SK-N-SH (cell line): ENCODE data around the gene ARHGAP40. TPM values are rescaled to one million over a fixed set of nuclear protein-coding genes. Genes with fewer than 3 reads are reported as not detected.
A peak's percentile ranks its signal among the peaks of the same experiment; 100 is the strongest.

ENCODE experiments used
- CTCF ChIA-PET: fragments of 300-600, 350-600 bp; formaldehyde crosslinking; extraction: SDS; loops from one replicate; lab custom pipeline; 2021; lab: Yijun Ruan, JAX
- POLR2A ChIA-PET: fragments of 350-600 bp; sonication (Branson Sonifier 250); formaldehyde crosslinking; extraction: SDS; loops from one replicate; lab custom pipeline; 2020; ENCODE audit warnings: antibody characterized with exemption, inconsistent platforms; lab: Yijun Ruan, JAX
- DNase-seq: peaks from one replicate; pipeline ENCODE4 v3.0.0; 2012
- H2AFZ ChIP-seq: fragments of 200-600 bp; sonication (generic); 2 replicates; pipeline ENCODE4 v1.8.1; 2016; ENCODE audit warnings: antibody characterized with exemption, mild to moderate bottlenecking, low read depth
- H3F3A ChIP-seq: fragments of 200-600 bp; sonication (generic); replicated peaks from 2 replicates; pipeline ENCODE3; 2016; ENCODE audit warnings: antibody characterized with exemption, mild to moderate bottlenecking; ENCODE audit not compliant: insufficient read depth
- H3K27ac ChIP-seq, 2 experiments: fragments of 200-500 bp in 1 of 2; fragments of 200-600 bp in 1 of 2; sonication (Bioruptor generic) in 1 of 2; sonication (generic), shearing (Covaris generic) in 1 of 2; 2 replicates each; pipeline versions ENCODE4 v1.5.1 to v1.6.1; 2014 to 2016; ENCODE audit warnings: low read depth in 2 of 2, inconsistent platforms in 1 of 2, low read length in 1 of 2, mild to moderate bottlenecking in 1 of 2, mixed read lengths in 1 of 2
- H3K27me3 ChIP-seq: fragments of 200-600 bp; sonication (generic), shearing (Covaris generic); 2 replicates; pipeline ENCODE4 v1.6.1; 2016; ENCODE audit warnings: mixed run types; ENCODE audit not compliant: insufficient read depth
- H3K36me3 ChIP-seq, 2 experiments: fragments of 200-500 bp in 1 of 2; fragments of 200-600 bp in 1 of 2; sonication (Bioruptor generic) in 1 of 2; sonication (generic) in 1 of 2; replicated peaks in 1 of 2; 2 replicates each; pipeline versions ENCODE3 to v1.5.1; 2014 to 2016; ENCODE audit warnings: low read length in 1 of 2, mild to moderate bottlenecking in 1 of 2; ENCODE audit not compliant: insufficient read depth in 2 of 2, control insufficient read depth in 1 of 2
- H3K4me1 ChIP-seq, 2 experiments: fragments of 200-500 bp in 1 of 2; fragments of 200-600 bp in 1 of 2; sonication (Bioruptor generic) in 1 of 2; sonication (generic), shearing (Covaris generic) in 1 of 2; 2 replicates each; pipeline versions ENCODE4 v1.5.1 to v1.6.1; 2014 to 2016; ENCODE audit warnings: low read depth in 1 of 2, low read length in 1 of 2, mixed run types in 1 of 2; ENCODE audit not compliant: insufficient read depth in 2 of 2, control insufficient read depth in 1 of 2
- H3K4me2 ChIP-seq: fragments of 200-600 bp; sonication (generic), shearing (Covaris generic); 2 replicates; pipeline ENCODE4 v1.6.1; 2017; ENCODE audit warnings: mixed run types
- H3K4me3 ChIP-seq, 2 experiments: fragments of 200-500 bp in 1 of 2; fragments of 200-600 bp in 1 of 2; sonication (Bioruptor generic) in 1 of 2; sonication (generic), shearing (Covaris generic) in 1 of 2; 2 replicates each; pipeline versions ENCODE4 v1.5.1 to v1.8.1; 2014 to 2016; ENCODE audit warnings: low read depth in 2 of 2, inconsistent platforms in 1 of 2, low read length in 1 of 2, mild to moderate bottlenecking in 1 of 2, mixed read lengths in 1 of 2, moderate library complexity in 1 of 2
- H3K79me2 ChIP-seq: fragments of 200-600 bp; sonication (generic); 2 replicates; pipeline ENCODE4 v1.8.1; 2017; ENCODE audit warnings: mild to moderate bottlenecking; ENCODE audit not compliant: insufficient read depth
- H3K9ac ChIP-seq: fragments of 200-600 bp; sonication (generic); 2 replicates; pipeline ENCODE4 v1.6.1; 2017; ENCODE audit warnings: mixed run types
- H3K9me2 ChIP-seq: fragments of 200-600 bp; sonication (generic); 2 replicates; pipeline ENCODE4 v1.6.1; 2017; ENCODE audit warnings: mixed run types
- H3K9me3 ChIP-seq: fragments of 200-600 bp; sonication (generic); 2 replicates; pipeline ENCODE4 v1.6.1; 2017; ENCODE audit warnings: mixed run types, mild to moderate bottlenecking, moderate library complexity
- H4K20me1 ChIP-seq: fragments of 200-600 bp; sonication (generic); 2 replicates; pipeline ENCODE4 v1.6.1; 2017; ENCODE audit warnings: mild to moderate bottlenecking, mixed run types; ENCODE audit not compliant: insufficient read depth
- CTCF ChIP-seq: fragments of 200-600 bp; sonication (generic); IDR thresholded peaks from 2 replicates; pipeline ENCODE4 v1.6.1; 2017; ENCODE audit warnings: antibody characterized with exemption, mild to moderate bottlenecking, moderate library complexity
- FOXJ3 ChIP-seq: sonication (generic); formaldehyde crosslinking; IDR thresholded peaks from 2 replicates; pipeline ENCODE4 v1.5.1; 2020; ENCODE audit warnings: mild to moderate bottlenecking, missing genetic modification reagents
- FOXM1 ChIP-seq: IDR thresholded peaks from 2 replicates; pipeline ENCODE4 v1.4.0; 2012; ENCODE audit warnings: low read depth, mild to moderate bottlenecking
- MAX ChIP-seq: IDR thresholded peaks from 2 replicates; pipeline ENCODE4 v1.4.0; 2012; ENCODE audit warnings: low read depth
- NRF1 ChIP-seq: IDR thresholded peaks from 2 replicates; pipeline ENCODE4 v1.6.1; 2012; ENCODE audit warnings: low read depth, mild to moderate bottlenecking, low read length
- RAD21 ChIP-seq: IDR thresholded peaks from 2 replicates; pipeline ENCODE4 v1.6.1; 2012; ENCODE audit warnings: mild to moderate bottlenecking, low read length
- RFX5 ChIP-seq: IDR thresholded peaks from 2 replicates; pipeline ENCODE4 v1.6.1; 2012; ENCODE audit warnings: mild to moderate bottlenecking, improper control_type of control experiment, low read length
- RXRA ChIP-seq: IDR thresholded peaks from 2 replicates; pipeline ENCODE4 v1.4.0; 2012; ENCODE audit warnings: low read depth, mild to moderate bottlenecking, borderline replicate concordance
- SMC3 ChIP-seq: IDR thresholded peaks from 2 replicates; pipeline ENCODE4 v1.6.1; 2012; ENCODE audit warnings: low read depth, low read length, improper control_type of control experiment
- TCF12 ChIP-seq: IDR thresholded peaks from 2 replicates; pipeline ENCODE4 v1.4.0; 2012
- USF1 ChIP-seq: IDR thresholded peaks from 2 replicates; pipeline ENCODE4 v1.4.0; 2012; ENCODE audit warnings: low read depth, borderline replicate concordance
- ZBTB33 ChIP-seq: IDR thresholded peaks from 2 replicates; pipeline ENCODE4 v1.4.0; 2012; ENCODE audit warnings: low read depth, borderline replicate concordance
- WGBS: methylation state at CpG from one replicate; pipeline ENCODE4 v1.1.6; 2017; ENCODE audit warnings: low lambda C conversion rate; 5-methylcytosine and 5-hydroxymethylcytosine counted together
- polyA plus RNA-seq, 3 experiments: library from polyadenylated mRNA; depleted of rRNA; stranded (reverse); fragments of >200 nt; gene quantifications; 2 replicates each; pipeline ENCODE4 v1.2.3, GENCODE V29; 2012

The ARHGAP40 gene
- polyA plus RNA-seq, 1 of the 3 experiments (the other 2 are of a cell fraction), result 0.02 TPM

GRCh38 chr20:38645351-38645750 is 43.7 kb downstream of the ARHGAP40 start (continued):
- TF ChIP-seq ZBTB33 (no peak), RAD21 (no peak), USF1 (no peak), FOXM1 (no peak), RFX5 (no peak)

GRCh38 chr20:38645980-38646858 is 44.6 kb downstream of the ARHGAP40 start:
- Histone ChIP-seq H3K4me3 (peak overlapping the region; percentile 32 to 51; a peak in 2 of 4 replicates), H2AFZ (no peak overlapping the region), H3K27me3 (peaks cover 42% of the 10 kb centered on the region), H3F3A (no peaks in the 10 kb centered on the region), H3K9ac (no peak overlapping the region), H3K79me2 (no peaks in the 10 kb centered on the region), H3K4me2 (peak overlapping the region; percentile 77; the same call in 1 of the 2 replicates), H3K9me3 (no peaks in the 10 kb centered on the region), H3K4me1 (peaks cover 0 to 7% of the 10 kb centered on the region in 2 experiments; a peak in 1 of 4 replicates), H3K9me2 (no peaks in the 10 kb centered on the region), H4K20me1 (no peaks in the 10 kb centered on the region), H3K27ac (no peak overlapping the region), H3K36me3 (no peaks in the 10 kb centered on the region)
- ChIA-PET POLR2A (no interaction called here), CTCF (interaction anchor here (0.6 to 22.0 kb wide), 32 partner anchors 10 to 435 kb away, joined by 3 to 510 read pairs (median 4); partner anchors contain the start of genes ACTR5 and SLC32A1)
- peak; percentile 93 for DNase-seq
- 9% methylated on average over 29 of the region's 50 CpGs for WGBS
- TF ChIP-seq ZBTB33 (no peak), RAD21 (peak; percentile 91), RXRA (no peak), SMC3 (peak; percentile 97), TCF12 (no peak), CTCF (peak; percentile 88), NRF1 (no peak), FOXJ3 (CRISPR knock-in tag) (no peak), MAX (peak; percentile 61; the same call in 1 of the 2 replicates)
